Measurements from ENCODE around the gene TNFRSF11A. TPM values are rescaled to one million over a fixed set of nuclear protein-coding genes. Genes with fewer than 3 reads are reported as not detected.

TNFRSF11A gene
- total RNA-seq, 1 experiment from 2014 or later, result 3.2 TPM

DNA sequence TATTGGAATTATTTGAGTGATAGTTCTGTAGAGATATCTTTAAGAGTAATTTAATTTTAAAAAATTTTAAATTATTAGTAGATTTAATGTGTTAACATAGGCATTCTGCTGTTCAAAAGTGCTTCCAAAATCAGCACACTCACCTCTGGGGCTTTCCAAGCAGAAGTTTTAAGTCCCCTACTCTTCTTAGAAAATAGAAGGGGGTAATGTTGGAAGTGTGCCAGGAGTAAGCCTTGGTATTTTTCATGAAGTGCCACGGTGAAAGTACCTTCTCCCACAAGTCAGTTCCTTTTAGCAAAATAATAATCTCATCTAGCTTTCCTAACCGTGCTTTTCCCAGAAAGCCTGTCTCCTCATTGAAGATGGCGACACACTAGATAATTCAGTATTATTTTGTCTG lies 3.9 kb upstream of the TNFRSF11A start:
- no peaks in the 10 kb centered on the region for H3K79me2 ChIP-seq (ENCODE audit: insufficient read depth, low read length)
- CTCF ChIA-PET, result no interaction called here
- intact Hi-C loops (cut with micrococcal nuclease), result no loop called here
- H3K4me2 ChIP-seq (ENCODE audit: low read length), result no peak overlapping the region
- DNase-seq (ENCODE audit: low read depth, low spot score), result no peak
- peaks cover 2 to 10% of the 10 kb centered on the region in 2 experiments; a peak in 2 of 4 replicates for H3K4me1 ChIP-seq (ENCODE audit: control insufficient read depth in 1 of 2, insufficient read depth in 2 of 2, low read length in 2 of 2)
- H3K27me3 ChIP-seq (ENCODE audit: insufficient read depth, low read length), result peaks cover 13% of the 10 kb centered on the region; the same call in 1 of the 2 replicates
- no peak overlapping the region for H3K4me3 ChIP-seq (replicated peaks in 1 of 2; ENCODE audit: low read depth in 1 of 2, low read length in 2 of 2)
- no peaks in the 10 kb centered on the region for H3K9me2 ChIP-seq (ENCODE audit: insufficient read depth)
- H2AFZ ChIP-seq (ENCODE audit: low read depth, low read length, poor library complexity, severe bottlenecking), result no peak overlapping the region
- POLR2A ChIA-PET, result no interaction called here
- ATAC-seq, result no peak
- RAD21 ChIA-PET (ENCODE audit: low non-redundant PET in 1 of 2, low total read pairs in 2 of 2, uncharacterized antibody in 2 of 2, unreplicated experiment in 2 of 2), result no interaction called here
- no peaks in the 10 kb centered on the region for H3K9me3 ChIP-seq (ENCODE audit: control insufficient read depth in 1 of 2, insufficient read depth in 1 of 2, low read depth in 1 of 2, low read length in 2 of 2)
- no TSS peak for BruUV-seq (replicated peaks)
- H3K27ac ChIP-seq (ENCODE audit: low read depth, low read length), result no peak overlapping the region
- no peaks in the 10 kb centered on the region for H4K20me1 ChIP-seq (ENCODE audit: insufficient read depth)
- no peaks in the 10 kb centered on the region for H3K36me3 ChIP-seq (ENCODE audit: control insufficient read depth in 1 of 2, insufficient read depth in 2 of 2, low read length in 2 of 2)
- TF ChIP-seq EGR1 (IDR thresholded peaks at IDR 0.05; ENCODE audit: low read depth) (no peak), ELF1 (IDR thresholded peaks at IDR 0.05; ENCODE audit: borderline replicate concordance, low read depth) (no peak), SRF (IDR thresholded peaks at IDR 0.05; ENCODE audit: low read depth) (no peak), POLR2AphosphoS5 (IDR thresholded peaks at IDR 0.05; ENCODE audit: low read depth, low read length) (no peak), RAD21 (IDR thresholded peaks at IDR 0.05; ENCODE audit: low read depth) (no peak), SP1 (IDR thresholded peaks at IDR 0.05; ENCODE audit: low read depth) (no peak), CBX3 (IDR thresholded peaks at IDR 0.05; ENCODE audit: low read depth) (no peak), JUND (IDR thresholded peaks at IDR 0.05) (no peak), TCF7L2 (IDR thresholded peaks at IDR 0.05; ENCODE audit: borderline replicate concordance, extremely low read depth, insufficient read depth, insufficient read length) (no peak), SIN3A (IDR thresholded peaks at IDR 0.05; ENCODE audit: low read depth) (no peak)
- TF ChIP-seq, protein P1, sequence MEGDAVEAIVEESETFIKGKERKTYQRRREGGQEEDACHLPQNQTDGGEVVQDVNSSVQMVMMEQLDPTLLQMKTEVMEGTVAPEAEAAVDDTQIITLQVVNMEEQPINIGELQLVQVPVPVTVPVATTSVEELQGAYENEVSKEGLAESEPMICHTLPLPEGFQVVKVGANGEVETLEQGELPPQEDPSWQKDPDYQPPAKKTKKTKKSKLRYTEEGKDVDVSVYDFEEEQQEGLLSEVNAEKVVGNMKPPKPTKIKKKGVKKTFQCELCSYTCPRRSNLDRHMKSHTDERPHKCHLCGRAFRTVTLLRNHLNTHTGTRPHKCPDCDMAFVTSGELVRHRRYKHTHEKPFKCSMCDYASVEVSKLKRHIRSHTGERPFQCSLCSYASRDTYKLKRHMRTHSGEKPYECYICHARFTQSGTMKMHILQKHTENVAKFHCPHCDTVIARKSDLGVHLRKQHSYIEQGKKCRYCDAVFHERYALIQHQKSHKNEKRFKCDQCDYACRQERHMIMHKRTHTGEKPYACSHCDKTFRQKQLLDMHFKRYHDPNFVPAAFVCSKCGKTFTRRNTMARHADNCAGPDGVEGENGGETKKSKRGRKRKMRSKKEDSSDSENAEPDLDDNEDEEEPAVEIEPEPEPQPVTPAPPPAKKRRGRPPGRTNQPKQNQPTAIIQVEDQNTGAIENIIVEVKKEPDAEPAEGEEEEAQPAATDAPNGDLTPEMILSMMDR (IDR thresholded peaks at IDR 0.05 in 2 of 3, conservative IDR thresholded peaks at IDR 0.05 in 1 of 3; ENCODE audit: borderline replicate concordance in 1 of 3, insufficient read depth in 1 of 3, low read depth in 2 of 3, low read length in 2 of 3), result no peak
- TF ChIP-seq, protein P2, sequence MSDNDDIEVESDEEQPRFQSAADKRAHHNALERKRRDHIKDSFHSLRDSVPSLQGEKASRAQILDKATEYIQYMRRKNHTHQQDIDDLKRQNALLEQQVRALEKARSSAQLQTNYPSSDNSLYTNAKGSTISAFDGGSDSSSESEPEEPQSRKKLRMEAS (IDR thresholded peaks at IDR 0.05), result no peak
- TF ChIP-seq, protein P3, sequence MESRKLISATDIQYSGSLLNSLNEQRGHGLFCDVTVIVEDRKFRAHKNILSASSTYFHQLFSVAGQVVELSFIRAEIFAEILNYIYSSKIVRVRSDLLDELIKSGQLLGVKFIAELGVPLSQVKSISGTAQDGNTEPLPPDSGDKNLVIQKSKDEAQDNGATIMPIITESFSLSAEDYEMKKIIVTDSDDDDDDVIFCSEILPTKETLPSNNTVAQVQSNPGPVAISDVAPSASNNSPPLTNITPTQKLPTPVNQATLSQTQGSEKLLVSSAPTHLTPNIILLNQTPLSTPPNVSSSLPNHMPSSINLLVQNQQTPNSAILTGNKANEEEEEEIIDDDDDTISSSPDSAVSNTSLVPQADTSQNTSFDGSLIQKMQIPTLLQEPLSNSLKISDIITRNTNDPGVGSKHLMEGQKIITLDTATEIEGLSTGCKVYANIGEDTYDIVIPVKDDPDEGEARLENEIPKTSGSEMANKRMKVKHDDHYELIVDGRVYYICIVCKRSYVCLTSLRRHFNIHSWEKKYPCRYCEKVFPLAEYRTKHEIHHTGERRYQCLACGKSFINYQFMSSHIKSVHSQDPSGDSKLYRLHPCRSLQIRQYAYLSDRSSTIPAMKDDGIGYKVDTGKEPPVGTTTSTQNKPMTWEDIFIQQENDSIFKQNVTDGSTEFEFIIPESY (IDR thresholded peaks at IDR 0.05; ENCODE audit: extremely low read depth, insufficient replicate concordance, low read length), result no peak
- H3K9ac ChIP-seq (ENCODE audit: low read length), result no peak overlapping the region

All from HCT116 (cell line).